ENCODE measurements around the gene FOXRED2. TPM values are rescaled to one million over a fixed set of nuclear protein-coding genes. Genes with fewer than 3 reads are reported as not detected.

The FOXRED2 gene
- total RNA-seq, 4 donors from 2014 or later = 0.37 to 3.0 (median 1.5) TPM

GRCh38 chr22:36449596-36450175 lies 57.2 kb downstream of the FOXRED2 start:
- no peak for DNase-seq
- Histone ChIP-seq H3K27ac (peak overlapping the region; percentile 40 to 63 (median 52)), H3K36me3 (no peaks in the 10 kb centered on the region), H3K4me3 (no peak overlapping the region), H3K27me3 (no peaks in the 10 kb centered on the region), H3K9me3 (no peaks in the 10 kb centered on the region), H3K4me1 (peaks cover 31 to 76% (median 47%) of the 10 kb centered on the region in 4 donors)
- no peak for TF ChIP-seq EP300 (IDR thresholded peaks at IDR 0.05; ENCODE audit: low read depth)
- no peak for TF ChIP-seq POLR2A (IDR thresholded peaks at IDR 0.05)
- no peak for TF ChIP-seq CTCF (IDR thresholded peaks at IDR 0.05)
- no peak for TF ChIP-seq POLR2AphosphoS5 (IDR thresholded peaks at IDR 0.05)
- intact Hi-C loops (cut with DNase I; ENCODE audit: low total_unique reads) = loop anchor here (5.0 kb wide), 1 partner anchor 62 kb away; the partner anchor contains the start of gene MYH9
- in situ Hi-C loops (cut with MboI; ENCODE audit: low pct_ligation_motif_present in 1 of 4, low pct_unique_long_range_greater_than_20kb in 1 of 4, low sequenced_read_pairs in 3 of 4) = loop anchor here in 1 of 4 donors (10.0 kb wide), 1 partner anchor 65 kb away; the partner anchor contains the start of gene MYH9
- 82% methylated on average over 9 of the region's 11 CpGs; no CpG with 5 or more reads in 1 of the 2 donors for WGBS, 2 donors (ENCODE audit: low coverage in 1 of 2)

- no peak overlapping the region for H3K4me3 ChIP-seq
- DNase-seq = no peak
- no peak for TF ChIP-seq CTCF (IDR thresholded peaks at IDR 0.05)
- no peak for TF ChIP-seq POLR2A (IDR thresholded peaks at IDR 0.05)
- TF ChIP-seq EP300 (IDR thresholded peaks at IDR 0.05; ENCODE audit: low read depth) = no peak
- TF ChIP-seq POLR2AphosphoS5 (IDR thresholded peaks at IDR 0.05) = no peak
- 80 to 92% methylated on average over 2 of the region's 2 CpGs for WGBS, 2 donors (ENCODE audit: low coverage in 1 of 2)
- H3K27ac ChIP-seq = no peak overlapping the region
- H3K9me3 ChIP-seq = no peaks in the 10 kb centered on the region
- no peaks in the 10 kb centered on the region for H3K27me3 ChIP-seq
- in situ Hi-C loops (cut with MboI; ENCODE audit: low pct_ligation_motif_present in 1 of 4, low pct_unique_long_range_greater_than_20kb in 1 of 4, low sequenced_read_pairs in 3 of 4) (no loop called here), intact Hi-C loops (cut with DNase I; ENCODE audit: low total_unique reads) (no loop called here)
- peaks cover 14 to 67% (median 36%) of the 10 kb centered on the region in 4 donors for H3K4me1 ChIP-seq
- no peaks in the 10 kb centered on the region for H3K36me3 ChIP-seq
Observed at GRCh38 chr22:36447632-36448031, 59.2 kb downstream of the FOXRED2 start.

- no peaks in the 10 kb centered on the region for H3K36me3 ChIP-seq
- H3K27ac ChIP-seq = peak overlapping the region; percentile 52 to 60 (median 56)
- H3K9me3 ChIP-seq = no peaks in the 10 kb centered on the region
- WGBS, 2 donors (ENCODE audit: low coverage in 1 of 2) = 61 to 71% methylated on average over 4 to 8 of the region's 8 CpGs
- no peak overlapping the region for H3K4me3 ChIP-seq
- H3K27me3 ChIP-seq = no peaks in the 10 kb centered on the region
- peaks cover 0 to 63% (median 24%) of the 10 kb centered on the region in 4 donors for H3K4me1 ChIP-seq
- no peak for DNase-seq
- in situ Hi-C loops (cut with MboI; ENCODE audit: low pct_ligation_motif_present in 1 of 4, low pct_unique_long_range_greater_than_20kb in 1 of 4, low sequenced_read_pairs in 3 of 4) = no loop called here
- TF ChIP-seq POLR2AphosphoS5 (IDR thresholded peaks at IDR 0.05) (peak; percentile 21 to 33 (median 22)), EP300 (IDR thresholded peaks at IDR 0.05; ENCODE audit: low read depth) (no peak)
- intact Hi-C loops (cut with DNase I; ENCODE audit: low total_unique reads) = no loop called here
Observed at GRCh38 chr22:36445158-36445668, 61.6 kb downstream of the FOXRED2 start.

GRCh38 chr22:36443198-36443770 lies 63.6 kb downstream of the FOXRED2 start:
- Histone ChIP-seq H3K27me3 (no peaks in the 10 kb centered on the region), H3K27ac (peak overlapping the region; percentile 49 to 72 (median 58)), H3K9me3 (no peaks in the 10 kb centered on the region), H3K4me1 (peaks cover 0 to 61% (median 26%) of the 10 kb centered on the region in 4 donors), H3K4me3 (no peak overlapping the region), H3K36me3 (no peaks in the 10 kb centered on the region)
- WGBS, 2 donors (ENCODE audit: low coverage in 1 of 2) = 72 to 78% methylated on average over 3 to 8 of the region's 8 CpGs
- intact Hi-C loops (cut with DNase I; ENCODE audit: low total_unique reads) = loop anchor here (5.0 kb wide), 1 partner anchor 241 kb away; the partner anchor contains the start of gene APOL4
- in situ Hi-C loops (cut with MboI; ENCODE audit: low pct_ligation_motif_present in 1 of 4, low pct_unique_long_range_greater_than_20kb in 1 of 4, low sequenced_read_pairs in 3 of 4) = no loop called here
- TF ChIP-seq POLR2A (IDR thresholded peaks at IDR 0.05) (no peak), POLR2AphosphoS5 (IDR thresholded peaks at IDR 0.05) (no peak), CTCF (IDR thresholded peaks at IDR 0.05) (no peak), EP300 (IDR thresholded peaks at IDR 0.05; ENCODE audit: low read depth) (no peak)
- no peak for DNase-seq

All from transverse colon (tissue), 4 donors.